Measurements from ENCODE around the gene TEX22.

- no peak for TF ChIP-seq POLR2A (IDR thresholded peaks at IDR 0.05)
- TF ChIP-seq, protein P1, sequence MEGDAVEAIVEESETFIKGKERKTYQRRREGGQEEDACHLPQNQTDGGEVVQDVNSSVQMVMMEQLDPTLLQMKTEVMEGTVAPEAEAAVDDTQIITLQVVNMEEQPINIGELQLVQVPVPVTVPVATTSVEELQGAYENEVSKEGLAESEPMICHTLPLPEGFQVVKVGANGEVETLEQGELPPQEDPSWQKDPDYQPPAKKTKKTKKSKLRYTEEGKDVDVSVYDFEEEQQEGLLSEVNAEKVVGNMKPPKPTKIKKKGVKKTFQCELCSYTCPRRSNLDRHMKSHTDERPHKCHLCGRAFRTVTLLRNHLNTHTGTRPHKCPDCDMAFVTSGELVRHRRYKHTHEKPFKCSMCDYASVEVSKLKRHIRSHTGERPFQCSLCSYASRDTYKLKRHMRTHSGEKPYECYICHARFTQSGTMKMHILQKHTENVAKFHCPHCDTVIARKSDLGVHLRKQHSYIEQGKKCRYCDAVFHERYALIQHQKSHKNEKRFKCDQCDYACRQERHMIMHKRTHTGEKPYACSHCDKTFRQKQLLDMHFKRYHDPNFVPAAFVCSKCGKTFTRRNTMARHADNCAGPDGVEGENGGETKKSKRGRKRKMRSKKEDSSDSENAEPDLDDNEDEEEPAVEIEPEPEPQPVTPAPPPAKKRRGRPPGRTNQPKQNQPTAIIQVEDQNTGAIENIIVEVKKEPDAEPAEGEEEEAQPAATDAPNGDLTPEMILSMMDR (IDR thresholded peaks at IDR 0.05): no peak
Measured at GRCh38 chr14:105439179-105439578, 40.8 kb downstream of the TEX22 start.

Measured in ovary (tissue), 3 donors.